Pons (tissue), 1 donor: ENCODE measurements around the gene ARL13A.
"Not testable (repeated sequence)": the region's sequence is repeated elsewhere in the genome, so short reads cannot be mapped to it uniquely, and the experiment has no call there.

ENCODE experiments used
- DNase-seq: peaks from one replicate; pipeline ENCODE4 v3.0.0-alpha.2; 2016; ENCODE audit warnings: low spot score

The ARL13A gene

DNA sequence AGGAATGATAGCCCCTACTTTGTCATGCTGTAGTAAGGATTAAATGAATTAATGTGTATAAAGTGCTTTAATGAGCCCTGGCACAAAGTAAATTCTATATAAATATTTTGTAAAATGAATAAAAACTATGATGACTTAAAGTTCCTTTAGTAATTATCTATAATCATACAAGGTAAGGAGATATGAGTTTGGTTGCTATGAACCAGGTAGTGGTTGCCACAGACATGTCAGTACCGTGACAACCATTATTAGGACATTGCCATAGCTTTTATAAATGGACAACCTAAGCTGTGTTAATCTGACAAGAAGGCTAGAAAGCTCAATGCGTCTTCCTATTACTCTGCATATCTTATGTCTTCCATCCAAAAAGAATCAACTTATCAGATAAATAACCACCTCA lies at the start of gene ARL13A:
Gene ARL13A (plus strand): TSS at position 301 of the 400 bp plus-strand sequence. CDS start 3,982 bp downstream, outside the sequence.
- no peak for DNase-seq

DNA sequence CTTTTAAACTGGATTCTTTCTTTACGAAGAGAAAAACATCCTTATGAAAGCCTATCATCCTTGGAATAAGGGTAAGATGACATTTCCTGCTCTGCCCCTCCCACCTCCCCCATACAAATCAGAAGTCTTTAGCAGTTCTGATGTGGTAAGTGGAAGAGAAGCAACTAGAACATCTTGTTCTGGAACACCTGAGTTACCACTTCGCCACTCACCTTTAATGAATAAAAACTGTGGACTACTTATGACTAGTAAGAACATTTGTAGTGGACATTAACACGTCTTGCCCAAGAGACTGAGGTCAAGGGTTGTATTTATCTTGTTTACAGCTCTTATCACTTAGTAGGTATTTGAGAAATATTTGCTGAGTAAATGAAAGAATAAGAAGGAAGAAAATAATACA lies 45.1 kb upstream of the ARL13A start:
- DNase-seq, result no peak

DNA sequence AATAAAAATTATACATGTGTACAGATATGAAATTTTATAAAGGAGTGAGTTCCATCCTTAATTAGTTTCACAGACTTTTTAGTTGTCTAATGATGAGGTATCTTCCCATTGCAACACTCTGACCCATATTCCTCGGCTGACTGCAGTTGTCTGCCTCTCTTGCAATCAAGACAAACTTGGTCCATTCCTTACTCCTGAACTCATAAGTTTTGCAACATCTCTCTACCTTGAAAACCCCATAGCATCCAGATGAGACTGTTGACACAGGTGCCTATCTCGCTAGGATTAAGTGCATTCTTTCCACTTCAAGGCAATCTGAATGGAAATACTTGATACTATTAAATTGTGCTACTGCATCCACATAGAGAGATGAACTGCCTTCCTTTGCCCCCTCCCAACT lies 43.1 kb upstream of the ARL13A start:
- DNase-seq, result no peak

DNA sequence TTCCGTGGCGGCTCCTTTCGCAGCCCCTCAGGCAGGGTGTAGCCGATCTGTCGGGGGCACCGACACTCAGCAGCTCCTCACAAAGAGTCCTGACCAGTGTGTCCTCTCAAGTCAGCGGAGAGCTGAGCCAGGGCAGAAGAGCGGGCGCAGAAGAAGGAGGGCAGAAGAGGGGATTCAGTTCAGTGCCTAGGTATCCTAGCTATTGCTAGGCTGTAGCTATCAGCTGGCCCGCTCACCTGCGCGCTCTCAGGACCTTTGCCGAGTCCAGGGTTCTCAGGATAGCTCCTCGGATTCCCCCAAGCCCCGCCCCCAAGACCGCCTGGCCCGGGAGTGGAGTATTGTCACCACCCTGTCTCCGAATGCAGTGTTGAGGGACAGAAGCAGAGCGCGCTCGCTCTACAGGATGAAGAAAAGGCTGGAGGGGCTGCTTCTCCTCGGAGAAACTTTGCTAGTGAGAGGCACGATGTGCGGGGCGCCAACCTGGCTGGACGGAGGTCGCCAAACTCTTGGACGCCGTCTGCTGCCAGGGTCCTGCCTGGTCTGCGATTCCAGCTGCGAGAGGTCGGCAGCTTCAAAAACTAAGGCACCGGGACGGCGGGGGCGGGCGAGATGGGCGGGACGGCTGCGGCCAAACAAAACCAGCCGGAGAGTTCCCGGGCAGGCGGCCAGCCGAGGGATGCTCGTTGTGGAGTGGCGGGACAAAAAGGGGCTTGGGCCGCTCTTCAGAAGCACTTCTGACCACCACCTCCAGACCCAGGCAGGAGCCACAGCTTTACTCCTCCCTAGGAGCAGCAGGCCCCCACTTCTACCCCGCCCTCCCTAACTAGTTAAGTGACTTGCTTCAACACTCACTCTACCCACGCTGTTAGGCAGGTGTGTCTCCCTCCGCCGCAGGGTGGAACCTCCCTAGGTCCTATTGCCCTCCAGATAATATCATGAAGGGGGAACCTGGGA lies 40.6 kb upstream of the ARL13A start, which contains the start of gene XKRX:
Gene XKRX (minus strand): TSS at position 258 of the 954 bp plus-strand sequence. CDS start 613 bp downstream, outside the sequence.
- no peak for DNase-seq

DNA sequence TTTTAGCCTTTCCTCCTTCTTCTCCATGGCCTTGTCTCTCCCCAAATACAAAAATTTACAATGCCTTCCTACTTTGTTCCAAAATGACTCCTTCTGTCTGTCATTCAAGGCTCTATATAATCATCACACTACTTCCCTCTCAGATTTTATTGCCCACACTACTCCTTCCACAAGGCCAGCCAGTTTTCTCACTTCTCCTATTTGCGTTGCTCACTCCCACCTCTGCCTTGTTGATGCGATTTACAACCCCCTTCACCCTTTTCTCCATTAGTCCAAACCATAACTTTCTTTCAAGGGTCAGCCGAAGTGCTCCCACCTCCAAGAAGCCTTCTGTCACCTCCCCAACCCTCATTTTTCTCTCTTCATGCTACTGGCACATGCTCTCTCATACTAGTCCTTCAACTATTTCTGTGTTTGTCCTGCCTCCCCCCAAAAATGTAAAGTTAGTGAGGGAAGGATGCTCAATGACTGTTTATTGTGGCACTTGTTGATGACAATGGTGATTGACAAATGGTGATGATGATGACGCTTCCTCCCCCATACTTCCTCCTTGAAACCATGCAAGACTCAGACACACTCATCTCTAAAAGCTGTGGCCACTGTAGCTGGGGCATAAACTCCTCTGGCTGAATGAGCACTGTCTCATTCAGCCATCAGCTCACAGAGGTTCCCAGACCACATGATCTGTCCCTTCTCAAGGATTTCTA lies 38.1 kb upstream of the ARL13A start:
- DNase-seq, result no peak

DNA sequence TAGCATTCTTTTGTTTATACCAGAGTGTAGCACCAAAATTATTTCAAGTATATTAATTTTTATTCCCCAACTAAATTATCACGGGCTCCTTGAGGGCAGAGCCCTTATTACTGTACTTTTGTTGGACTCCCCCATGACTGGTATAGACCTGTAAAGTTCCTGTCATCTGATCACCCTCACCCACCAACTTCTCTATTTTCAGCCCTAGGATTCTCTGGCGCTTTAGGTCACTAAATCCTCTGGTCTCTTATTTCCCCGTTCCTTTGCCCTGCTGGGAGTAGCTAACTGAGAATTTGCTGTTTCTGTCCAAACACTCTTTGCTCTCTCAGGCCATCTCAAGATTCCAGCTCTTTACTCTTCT lies 37.6 kb upstream of the ARL13A start:
- DNase-seq, result no peak

DNA sequence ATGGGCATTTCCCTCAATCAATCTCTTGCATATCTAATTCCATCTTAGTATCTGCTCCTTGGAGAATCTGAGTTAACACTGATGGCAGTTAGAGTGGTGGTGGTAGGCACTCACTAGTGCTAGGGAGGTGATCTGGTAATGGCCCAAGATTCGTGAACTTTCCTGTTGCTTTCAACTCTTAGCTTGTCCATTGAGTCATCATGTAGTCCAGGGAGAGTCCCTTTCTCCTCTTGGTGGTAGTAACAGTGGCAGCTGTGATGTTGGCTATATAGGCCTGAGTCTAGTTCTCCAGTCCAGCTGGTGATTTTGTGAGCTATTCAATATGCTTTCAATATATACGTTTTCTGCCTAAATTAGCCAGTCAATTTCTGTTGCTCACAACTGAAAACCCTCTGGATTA lies 33.7 kb upstream of the ARL13A start:
- DNase-seq, result no peak

DNA sequence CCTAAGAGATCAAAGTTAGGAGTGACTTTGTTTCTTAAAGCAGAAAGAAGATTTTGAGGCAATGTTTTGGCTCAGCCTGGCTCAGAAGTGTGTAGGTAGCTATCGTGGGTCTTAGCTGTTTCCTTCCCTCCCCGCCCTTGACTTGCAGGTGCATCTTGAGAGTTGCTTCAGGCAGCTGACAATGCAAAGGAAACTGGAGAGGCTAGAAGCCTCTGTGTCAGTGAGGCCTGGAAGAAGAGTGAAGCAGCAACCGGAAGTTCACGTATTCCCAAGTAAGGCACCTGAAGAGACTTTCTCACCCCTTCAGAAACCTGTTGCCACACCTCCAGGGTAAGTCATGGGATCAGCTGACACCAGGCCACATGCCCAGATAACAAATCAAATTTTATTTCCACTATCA lies 30.2 kb upstream of the ARL13A start:
- no peak for DNase-seq

DNA sequence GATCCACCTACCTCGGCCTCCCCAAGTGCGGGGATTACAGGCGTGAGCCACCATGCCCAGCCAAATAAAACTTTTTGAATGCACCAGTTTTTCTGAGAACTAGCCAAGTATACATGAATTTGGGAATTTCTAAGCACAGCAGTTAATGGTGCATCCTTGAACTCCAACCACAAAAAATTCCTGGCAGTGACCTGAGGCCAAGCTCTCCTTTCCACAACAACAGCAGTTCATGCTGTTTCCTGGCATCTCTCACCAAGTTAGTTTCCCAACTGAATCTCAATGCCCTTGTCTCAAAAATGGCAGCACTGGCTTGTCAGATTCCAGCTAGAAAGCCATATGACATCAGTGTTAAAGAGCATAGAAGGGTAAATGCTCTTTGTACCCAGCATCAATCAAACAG lies 24.9 kb upstream of the ARL13A start:
- no peak for DNase-seq

DNA sequence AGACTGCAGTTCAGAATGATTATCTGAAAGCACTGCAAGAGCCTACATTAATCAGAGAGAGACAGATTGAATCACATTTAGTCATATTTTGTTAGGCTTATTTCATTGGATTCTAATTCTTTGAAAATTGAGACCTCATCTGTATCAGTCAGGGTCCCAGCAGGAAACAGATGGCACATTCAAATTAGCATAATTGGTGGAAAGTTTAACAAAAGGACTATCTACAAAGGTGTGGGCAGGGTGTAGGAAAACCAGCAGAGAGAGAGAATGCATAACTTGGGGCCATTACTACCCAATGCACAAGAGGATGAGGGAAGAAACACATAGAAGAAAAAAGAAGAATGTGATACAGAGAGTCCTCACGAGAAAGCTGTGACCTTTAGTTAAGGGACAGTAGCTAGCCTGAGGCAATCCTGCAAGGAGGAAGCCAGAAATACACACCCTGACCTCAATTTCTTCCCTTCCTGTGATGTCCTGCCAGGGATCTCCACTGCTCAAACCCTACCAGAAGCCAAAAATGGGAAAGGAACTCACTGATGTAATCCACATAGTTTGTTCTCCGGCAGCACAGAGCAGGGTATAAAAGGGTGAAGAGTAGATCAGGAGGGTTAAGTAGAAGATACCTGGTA lies 23.1 kb upstream of the ARL13A start:
- DNase-seq, result no peak

DNA sequence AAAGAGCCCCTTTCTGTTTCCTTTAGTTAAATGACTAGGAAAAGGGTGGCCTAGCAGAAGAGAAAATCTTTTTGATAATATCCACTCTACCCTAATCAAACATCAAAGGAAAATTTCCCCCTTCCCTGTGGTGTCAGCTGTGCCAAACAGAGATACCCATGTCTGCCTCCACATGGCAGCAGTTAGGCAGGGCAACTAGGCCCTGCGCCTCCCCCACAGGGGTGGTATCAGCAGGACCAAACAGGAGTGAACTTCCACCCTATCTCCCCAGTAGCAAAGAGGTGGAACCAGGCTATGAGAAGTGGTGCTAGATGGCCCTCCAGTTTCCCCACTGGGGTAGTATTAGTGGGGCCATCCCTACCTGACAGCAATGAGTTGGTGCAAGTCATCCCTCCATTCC lies 21.0 kb upstream of the ARL13A start:
- no peak for DNase-seq

DNA sequence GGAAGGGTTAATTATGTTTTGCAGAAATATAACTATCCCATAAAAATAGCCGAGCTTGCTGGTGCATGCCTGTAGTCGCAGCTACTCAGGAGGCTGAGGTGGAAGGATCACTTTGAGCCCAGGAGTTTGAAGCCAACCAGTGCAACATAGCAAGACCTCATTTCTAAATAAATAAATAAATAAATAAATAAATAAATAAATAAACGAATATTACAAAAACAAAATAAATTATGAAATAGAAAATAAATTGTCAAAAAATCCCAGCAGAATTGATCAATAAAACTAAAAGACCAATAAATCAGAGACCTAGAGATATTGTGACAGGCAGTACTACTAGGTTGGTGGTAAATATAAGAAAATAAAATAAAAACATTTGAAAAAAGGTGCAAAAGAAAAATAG lies 6.7 kb upstream of the ARL13A start:
- no peak for DNase-seq

DNA sequence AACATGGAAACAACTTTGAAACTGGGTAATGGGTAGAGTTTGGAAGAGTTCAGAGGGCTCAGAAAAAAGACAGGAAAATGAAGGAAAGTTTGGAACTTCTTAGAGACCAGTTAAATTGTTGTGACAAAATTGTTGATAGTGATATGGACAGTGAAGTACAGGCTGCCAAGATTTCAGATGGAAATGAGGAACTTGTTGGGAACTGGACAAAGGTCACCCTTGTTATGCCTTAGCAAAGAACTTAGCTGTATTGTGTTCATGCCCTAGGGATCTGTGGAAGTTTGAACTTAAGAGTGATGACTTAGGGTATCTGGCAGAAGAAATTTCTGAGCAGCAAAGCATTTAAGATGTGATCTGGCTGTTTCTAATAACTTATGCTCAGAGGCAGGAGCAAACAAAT lies 5.1 kb upstream of the ARL13A start:
- DNase-seq, result peak; percentile 4

DNA sequence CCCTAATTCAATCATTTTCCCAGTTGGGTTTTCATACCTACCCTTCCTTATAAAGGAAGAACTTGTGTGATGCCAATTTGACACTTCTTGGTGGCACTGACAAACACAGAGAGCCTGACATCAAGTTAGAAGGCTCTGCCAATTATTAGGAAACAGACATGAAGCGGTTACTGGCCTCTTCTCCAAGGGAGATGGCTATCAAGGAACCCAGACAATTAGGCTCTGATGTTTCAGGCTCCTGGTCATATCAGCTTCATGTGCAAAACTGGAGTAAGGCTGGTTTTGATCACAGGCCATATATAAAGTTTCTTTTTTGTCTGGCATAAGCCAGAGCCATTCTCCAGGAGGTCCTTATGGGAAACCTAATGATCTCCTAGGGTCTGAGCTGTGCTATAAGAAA lies 428 bp downstream of the ARL13A start:
- no peak for DNase-seq

DNA sequence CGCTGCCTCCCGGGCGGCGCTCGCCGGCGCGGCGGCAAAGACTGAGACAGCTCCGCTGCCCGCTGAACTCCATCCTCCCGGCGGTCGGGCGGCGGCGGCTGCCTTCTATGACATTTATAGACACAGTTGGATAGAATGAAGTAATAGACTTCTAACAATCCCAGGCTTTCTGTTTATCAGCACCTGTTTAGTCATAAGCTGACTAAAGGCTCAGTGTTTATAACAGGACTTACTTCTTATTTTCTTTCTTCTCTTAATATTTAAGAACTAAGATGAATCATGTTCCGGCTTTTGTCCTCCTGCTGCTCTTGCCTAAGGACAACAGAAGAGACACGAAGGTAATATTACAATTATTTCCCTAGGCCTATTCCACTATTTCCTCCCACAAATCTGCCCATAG lies 3.9 kb downstream of the ARL13A start:
- no peak for DNase-seq

DNA sequence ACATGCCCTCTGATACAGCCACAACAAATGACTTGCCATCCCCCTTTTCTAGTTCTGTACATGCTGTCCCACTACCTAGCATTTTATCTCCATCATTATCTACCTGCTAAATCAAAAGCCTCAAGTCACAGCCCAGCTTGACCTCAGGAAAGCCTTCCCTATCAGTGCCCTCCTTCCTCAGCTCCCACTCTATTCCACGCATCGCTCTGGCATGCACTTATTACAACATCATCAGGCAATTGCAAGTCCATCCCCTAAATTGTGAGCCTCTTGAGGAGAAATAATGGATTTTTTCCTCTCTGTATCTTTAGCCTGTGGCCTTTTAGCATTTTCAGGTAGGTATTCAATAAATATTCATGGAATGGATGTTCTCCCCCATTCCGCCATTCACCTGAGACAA lies 5.7 kb downstream of the ARL13A start:
- no peak for DNase-seq

DNA sequence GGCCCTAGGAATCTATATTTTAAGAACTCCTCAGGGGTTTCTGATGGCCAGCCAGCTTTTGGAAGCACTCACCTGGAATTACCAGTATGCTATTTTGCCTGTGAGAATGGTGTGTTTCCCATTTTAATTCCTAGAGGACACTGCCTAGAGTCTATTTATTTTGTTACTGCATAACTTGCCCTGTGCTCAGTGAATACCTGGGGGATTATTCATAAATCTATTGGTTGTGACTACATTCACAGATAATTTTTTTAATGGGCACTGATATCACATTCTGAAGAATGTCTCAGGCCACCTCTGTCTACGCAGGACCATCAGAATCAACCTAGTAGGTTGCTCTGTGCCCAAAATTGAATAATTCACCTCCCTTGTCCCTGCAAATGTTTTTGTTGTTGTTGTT lies 6.7 kb downstream of the ARL13A start:
- DNase-seq, result no peak

DNA sequence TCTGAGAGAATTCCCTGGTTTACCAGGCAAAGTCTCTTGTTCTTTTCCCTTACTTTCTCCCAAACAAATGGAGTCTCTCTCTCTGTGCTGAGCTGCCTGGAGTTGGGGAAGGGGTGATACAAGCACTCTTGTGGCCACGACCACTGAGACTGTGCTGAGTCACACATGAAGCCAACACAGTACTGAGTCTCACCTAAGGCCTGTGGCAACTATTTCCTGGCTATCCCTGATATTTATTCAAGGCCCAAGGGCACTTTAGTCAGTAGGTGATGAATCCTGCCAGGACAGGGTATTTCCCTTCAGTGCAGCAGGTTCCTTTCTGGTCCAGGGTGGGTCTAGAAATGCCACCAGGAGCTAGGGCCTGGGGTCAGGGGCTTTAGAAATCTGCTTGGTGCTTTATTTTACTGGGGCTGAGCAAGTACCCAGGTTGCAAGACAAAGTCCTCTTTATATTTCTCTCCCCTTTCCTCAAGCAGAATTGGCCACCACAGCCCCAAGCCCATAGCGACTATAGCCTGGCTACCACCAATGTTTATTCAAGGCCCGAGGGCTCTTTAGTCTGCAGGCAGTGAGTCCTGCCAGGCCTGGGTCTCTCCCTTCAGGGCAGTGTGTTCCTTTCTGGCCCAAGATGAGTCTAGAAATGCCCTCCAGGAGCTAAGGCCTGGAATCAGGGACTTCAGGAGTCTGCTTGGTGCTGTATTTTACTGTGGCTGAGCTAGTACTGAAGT lies 10.5 kb downstream of the ARL13A start:
- DNase-seq, result no peak

DNA sequence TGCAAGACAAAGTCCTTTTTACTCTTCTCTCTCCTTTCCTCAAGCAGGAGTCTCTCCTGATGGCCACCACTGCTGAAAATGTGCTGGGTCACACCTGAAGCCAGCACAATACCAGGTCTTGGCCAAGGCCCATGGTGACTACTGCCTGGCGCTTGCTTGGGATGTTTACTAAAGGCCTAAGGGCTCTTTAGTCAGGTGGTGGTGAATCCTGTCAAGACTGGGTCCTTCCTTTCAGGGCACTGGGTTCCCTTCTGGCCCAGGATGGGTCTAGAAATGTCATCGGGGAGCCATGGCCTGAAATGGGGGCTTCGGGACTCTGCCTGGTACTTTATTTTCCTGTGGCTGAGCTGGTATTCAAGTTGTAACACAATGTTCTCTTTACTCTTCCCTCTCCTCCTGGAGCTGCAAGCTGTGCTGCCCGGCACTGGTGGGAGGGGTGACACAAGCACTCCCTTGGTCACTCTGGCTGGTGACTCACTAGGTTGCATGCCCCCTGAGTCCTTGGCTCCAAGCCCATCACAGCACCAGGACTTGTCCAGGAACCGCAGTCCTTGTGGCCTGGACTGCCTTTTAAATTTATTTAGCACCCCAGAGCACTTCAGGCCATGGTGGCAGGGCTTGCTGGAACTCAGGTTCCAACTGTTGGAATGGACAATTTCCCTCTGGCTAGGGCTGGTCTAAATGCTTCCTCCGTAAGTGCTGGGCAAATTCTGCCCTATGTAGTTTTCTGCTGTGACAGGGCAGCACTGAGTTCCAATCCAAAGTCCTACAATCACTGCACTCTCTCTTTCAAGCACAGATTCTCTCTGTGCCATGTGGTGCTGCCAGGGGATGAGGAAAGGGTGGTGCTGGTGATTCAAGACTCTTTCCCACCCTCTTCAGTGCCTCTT lies 11.3 kb downstream of the ARL13A start:
- DNase-seq, result no peak

DNA sequence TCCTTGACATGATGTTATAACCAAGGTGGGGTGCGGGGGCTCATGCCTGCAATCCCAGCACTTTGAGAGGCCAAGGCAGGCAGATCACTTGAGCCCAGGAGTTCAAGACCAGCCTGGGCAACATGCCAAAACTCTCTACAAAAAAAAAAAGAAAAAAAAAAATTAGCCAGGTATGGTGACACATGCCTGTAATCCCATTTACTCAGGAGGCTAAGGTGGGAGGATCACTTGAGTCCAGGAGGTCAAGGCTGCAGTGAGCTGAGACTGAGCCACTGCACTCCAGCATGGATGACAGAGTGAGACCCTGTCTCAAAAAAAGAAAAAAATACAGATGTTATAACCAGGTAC lies 12.0 kb downstream of the ARL13A start:
- not testable (repeated sequence) for DNase-seq

DNA sequence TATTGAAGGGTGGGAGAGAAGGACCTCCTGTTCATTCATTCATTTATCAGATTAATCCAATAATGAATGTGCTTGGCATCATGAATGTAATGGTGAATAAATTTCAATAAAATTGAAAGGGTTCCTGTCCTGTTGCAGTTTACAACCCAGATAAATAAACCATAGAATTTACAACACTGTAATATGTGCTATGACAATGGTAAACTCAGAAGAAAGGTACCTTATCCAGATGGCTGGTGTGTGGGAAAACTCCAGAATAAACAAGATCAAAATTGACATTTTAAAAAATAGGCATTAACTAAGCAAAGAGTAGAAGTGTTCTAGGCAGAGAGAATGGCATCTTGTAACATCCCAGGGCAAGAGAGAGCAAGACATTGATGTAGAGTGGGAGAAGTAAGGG lies 15.3 kb downstream of the ARL13A start:
- no peak for DNase-seq
